HepG2 (cell line): ENCODE results near the gene RAB35. TPM values are rescaled to one million over a fixed set of nuclear protein-coding genes. Genes with fewer than 3 reads are reported as not detected.

ENCODE experiments used
- AFF4 ChIP-seq: sonication (generic); formaldehyde crosslinking; IDR thresholded peaks from 2 replicates; pipeline ENCODE4 v1.4.0; 2020; ENCODE audit warnings: missing genetic modification reagents
- CAMTA2 ChIP-seq: sonication (generic); formaldehyde crosslinking; IDR thresholded peaks from 2 replicates; pipeline ENCODE4 v1.4.0; 2020; ENCODE audit warnings: mild to moderate bottlenecking, missing genetic modification reagents, borderline replicate concordance
- DMAP1 ChIP-seq: IDR thresholded peaks from 2 replicates; pipeline ENCODE4 v1.6.1; 2016
- GABPA ChIP-seq, 2 experiments: IDR thresholded peaks; 2 replicates each; pipeline ENCODE4 v1.6.1; 2011 to 2016; ENCODE audit warnings: low read depth in 2 of 2, low read length in 1 of 2, missing biosample characterization in 1 of 2, missing genetic modification characterization in 1 of 2
- HOXA9 ChIP-seq: sonication (generic); formaldehyde crosslinking; IDR thresholded peaks from 2 replicates; pipeline ENCODE4 v1.8.1; 2022; ENCODE audit warnings: missing genetic modification reagents, mild to moderate bottlenecking, moderate library complexity, borderline replicate concordance
- KDM6A ChIP-seq: IDR thresholded peaks from 2 replicates; pipeline ENCODE4 v1.6.1; 2016; ENCODE audit warnings: low read depth
- MAZ ChIP-seq, 2 experiments: sonication (generic) in 1 of 2; formaldehyde crosslinking in 1 of 2; IDR thresholded peaks; 2 replicates each; pipeline versions ENCODE4 v1.5.0 to v1.6.1; 2012 to 2020; ENCODE audit warnings: low read depth in 2 of 2, mild to moderate bottlenecking in 2 of 2, borderline replicate concordance in 1 of 2, improper control_type of control experiment in 1 of 2, low read length in 1 of 2, missing genetic modification reagents in 1 of 2, moderate library complexity in 1 of 2
- MEIS1 ChIP-seq: sonication (generic); formaldehyde crosslinking; IDR thresholded peaks from 2 replicates; pipeline ENCODE4 v1.9.0; 2021; ENCODE audit warnings: mild to moderate bottlenecking, missing genetic modification reagents, moderate library complexity, borderline replicate concordance
- PBX2 ChIP-seq: IDR thresholded peaks from 2 replicates; pipeline ENCODE4 v1.6.1; 2016; ENCODE audit warnings: control low read depth
- PLRG1 ChIP-seq: fragments of 450-650 bp; conservative IDR thresholded peaks from 2 replicates; pipeline ENCODE4 v1.6.1; 2016
- RORA ChIP-seq: sonication (generic); formaldehyde crosslinking; IDR thresholded peaks from 2 replicates; pipeline ENCODE4 v1.5.0; 2020; ENCODE audit warnings: mild to moderate bottlenecking, missing genetic modification reagents, moderate library complexity
- TEAD2 ChIP-seq: sonication (generic); formaldehyde crosslinking; IDR thresholded peaks from 2 replicates; pipeline ENCODE4 v1.9.0; 2021; ENCODE audit warnings: missing genetic modification reagents
- ZNF205 ChIP-seq: IDR thresholded peaks from 2 replicates; pipeline ENCODE4 v1.6.1; 2018; ENCODE audit warnings: missing biosample characterization, missing genetic modification reagents
- ZNF33A ChIP-seq: sonication (generic); formaldehyde crosslinking; IDR thresholded peaks from 2 replicates; pipeline ENCODE4 v1.5.1; 2020; ENCODE audit warnings: missing genetic modification reagents, mild to moderate bottlenecking, moderate library complexity, borderline replicate concordance
- ZNF879 ChIP-seq: sonication (generic); formaldehyde crosslinking; IDR thresholded peaks from 2 replicates; pipeline ENCODE4 v1.8.1; 2023; ENCODE audit warnings: missing genetic modification reagents
- polyA plus RNA-seq, 8 experiments: library from polyadenylated mRNA; depleted of rRNA in 3 of 8; stranded (reverse) in 7 of 8; unstranded in 1 of 8; fragments of >200 nt; fragmentation: Illumina TruSeq in 4 of 8; extraction: Trizol in 4 of 8; gene quantifications; 2 replicates each; pipeline versions ENCODE4 v1.2.1 to v1.2.3, GENCODE V29; 2011 to 2016; ENCODE audit warnings: low read depth in 4 of 8, missing spikeins in 1 of 8, mixed read lengths in 1 of 8; ENCODE audit not compliant: insufficient read depth in 1 of 8
- total RNA-seq, 5 experiments: library from RNA; depleted of rRNA; stranded (reverse); fragments of >200 nt; fragmentation: Illumina TruSeq; extraction: Trizol; gene quantifications; 2 replicates each; pipeline ENCODE4 v1.2.3, GENCODE V29; 2016; ENCODE audit warnings: low read depth in 1 of 5
- TF ChIP-seq, protein P1 (sequence below): sonication (generic); formaldehyde crosslinking; IDR thresholded peaks from 2 replicates; pipeline ENCODE4 v1.4.0; 2020; ENCODE audit warnings: missing genetic modification reagents, borderline replicate concordance
- TF ChIP-seq, protein P2 (sequence below): sonication (generic); formaldehyde crosslinking; IDR thresholded peaks from 2 replicates; pipeline ENCODE4 v1.9.0; 2022; ENCODE audit warnings: missing genetic modification reagents, mild to moderate bottlenecking, borderline replicate concordance
- TF ChIP-seq, protein P3 (sequence below): sonication (generic); formaldehyde crosslinking; IDR thresholded peaks from 2 replicates; pipeline ENCODE4 v1.8.1; 2023; ENCODE audit warnings: mild to moderate bottlenecking, inconsistent platforms, moderate library complexity, missing genetic modification reagents, borderline replicate concordance

The RAB35 gene
- total and polyA plus RNA-seq, 2 of the 13 experiments (the other 11 are each of a cell fraction or from before 2014, with no cell fraction given), result 25.2 to 29.1 TPM

GRCh38 chr12:120121766-120122293, 5.3 kb upstream of the RAB35 start (continued):
- peak; percentile 64; the same call in 1 of the 2 replicates for TF ChIP-seq MEIS1 (CRISPR knock-in tag)
- peak; percentile 52; the same call in 1 of the 2 replicates for TF ChIP-seq KDM6A (CRISPR knock-in tag)
- no peak for TF ChIP-seq HOXA9
- TF ChIP-seq, protein P1, sequence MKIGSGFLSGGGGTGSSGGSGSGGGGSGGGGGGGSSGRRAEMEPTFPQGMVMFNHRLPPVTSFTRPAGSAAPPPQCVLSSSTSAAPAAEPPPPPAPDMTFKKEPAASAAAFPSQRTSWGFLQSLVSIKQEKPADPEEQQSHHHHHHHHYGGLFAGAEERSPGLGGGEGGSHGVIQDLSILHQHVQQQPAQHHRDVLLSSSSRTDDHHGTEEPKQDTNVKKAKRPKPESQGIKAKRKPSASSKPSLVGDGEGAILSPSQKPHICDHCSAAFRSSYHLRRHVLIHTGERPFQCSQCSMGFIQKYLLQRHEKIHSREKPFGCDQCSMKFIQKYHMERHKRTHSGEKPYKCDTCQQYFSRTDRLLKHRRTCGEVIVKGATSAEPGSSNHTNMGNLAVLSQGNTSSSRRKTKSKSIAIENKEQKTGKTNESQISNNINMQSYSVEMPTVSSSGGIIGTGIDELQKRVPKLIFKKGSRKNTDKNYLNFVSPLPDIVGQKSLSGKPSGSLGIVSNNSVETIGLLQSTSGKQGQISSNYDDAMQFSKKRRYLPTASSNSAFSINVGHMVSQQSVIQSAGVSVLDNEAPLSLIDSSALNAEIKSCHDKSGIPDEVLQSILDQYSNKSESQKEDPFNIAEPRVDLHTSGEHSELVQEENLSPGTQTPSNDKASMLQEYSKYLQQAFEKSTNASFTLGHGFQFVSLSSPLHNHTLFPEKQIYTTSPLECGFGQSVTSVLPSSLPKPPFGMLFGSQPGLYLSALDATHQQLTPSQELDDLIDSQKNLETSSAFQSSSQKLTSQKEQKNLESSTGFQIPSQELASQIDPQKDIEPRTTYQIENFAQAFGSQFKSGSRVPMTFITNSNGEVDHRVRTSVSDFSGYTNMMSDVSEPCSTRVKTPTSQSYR (CRISPR knock-in tag), result no peak
- TF ChIP-seq GABPA (IDR thresholded peaks at IDR 0.05; ENCODE audit: low read depth, low read length), result no peak
- 0 out of 2 replicates have a peak, but pooled peaks have one; percentile 25 for TF ChIP-seq GABPA (CRISPR knock-in tag; IDR thresholded peaks at IDR 0.05; ENCODE audit: low read depth)
- TF ChIP-seq RORA (CRISPR knock-in tag), result no peak
- no peak for TF ChIP-seq DMAP1
- TF ChIP-seq CAMTA2 (CRISPR knock-in tag), result no peak
- no peak for TF ChIP-seq AFF4
- no peak for TF ChIP-seq TEAD2 (CRISPR knock-in tag)
- no peak for TF ChIP-seq ZNF879 (CRISPR knock-in tag)
- no peak for TF ChIP-seq ZNF205 (CRISPR knock-in tag)
- TF ChIP-seq MAZ (IDR thresholded peaks at IDR 0.05; ENCODE audit: borderline replicate concordance, low read depth, low read length), result no peak
- TF ChIP-seq MAZ (CRISPR knock-in tag; IDR thresholded peaks at IDR 0.05; ENCODE audit: low read depth), result no peak
- no peak for TF ChIP-seq ZNF33A (CRISPR knock-in tag)
- TF ChIP-seq, protein P2, sequence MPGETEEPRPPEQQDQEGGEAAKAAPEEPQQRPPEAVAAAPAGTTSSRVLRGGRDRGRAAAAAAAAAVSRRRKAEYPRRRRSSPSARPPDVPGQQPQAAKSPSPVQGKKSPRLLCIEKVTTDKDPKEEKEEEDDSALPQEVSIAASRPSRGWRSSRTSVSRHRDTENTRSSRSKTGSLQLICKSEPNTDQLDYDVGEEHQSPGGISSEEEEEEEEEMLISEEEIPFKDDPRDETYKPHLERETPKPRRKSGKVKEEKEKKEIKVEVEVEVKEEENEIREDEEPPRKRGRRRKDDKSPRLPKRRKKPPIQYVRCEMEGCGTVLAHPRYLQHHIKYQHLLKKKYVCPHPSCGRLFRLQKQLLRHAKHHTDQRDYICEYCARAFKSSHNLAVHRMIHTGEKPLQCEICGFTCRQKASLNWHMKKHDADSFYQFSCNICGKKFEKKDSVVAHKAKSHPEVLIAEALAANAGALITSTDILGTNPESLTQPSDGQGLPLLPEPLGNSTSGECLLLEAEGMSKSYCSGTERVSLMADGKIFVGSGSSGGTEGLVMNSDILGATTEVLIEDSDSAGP (CRISPR knock-in tag), result no peak
- TF ChIP-seq PBX2 (CRISPR knock-in tag), result no peak
- TF ChIP-seq, protein P3, sequence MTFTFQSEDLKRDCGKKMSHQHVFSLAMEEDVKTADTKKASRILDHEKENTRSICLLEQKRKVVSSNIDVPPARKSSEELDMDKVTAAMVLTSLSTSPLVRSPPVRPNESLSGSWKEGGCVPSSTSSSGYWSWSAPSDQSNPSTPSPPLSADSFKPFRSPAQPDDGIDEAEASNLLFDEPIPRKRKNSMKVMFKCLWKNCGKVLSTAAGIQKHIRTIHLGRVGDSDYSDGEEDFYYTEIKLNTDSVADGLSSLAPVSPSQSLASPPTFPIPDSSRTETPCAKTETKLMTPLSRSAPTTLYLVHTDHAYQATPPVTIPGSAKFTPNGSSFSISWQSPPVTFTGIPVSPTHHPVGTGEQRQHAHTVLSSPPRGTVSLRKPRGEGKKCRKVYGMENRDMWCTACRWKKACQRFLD (CRISPR knock-in tag), result no peak
- TF ChIP-seq PLRG1, result no peak
